WTC11 (cell line): ENCODE data around the gene ALPI.
"Not testable (repeated sequence)": the region's sequence is repeated elsewhere in the genome, so short reads cannot be mapped to it uniquely, and the experiment has no call there.

Experiments used
- RELA ChIP-seq: sonication (generic); formaldehyde crosslinking; IDR thresholded peaks from 2 replicates; pipeline ENCODE4 v1.8.1; 2022; ENCODE audit warnings: missing genetic modification reagents, mild to moderate bottlenecking, borderline replicate concordance
- TF ChIP-seq, protein P1 (sequence below): fragments of 200-600 bp; IDR thresholded peaks from 2 replicates; pipeline ENCODE4 v1.8.0; 2022; ENCODE audit warnings: antibody characterized with exemption

DNA sequence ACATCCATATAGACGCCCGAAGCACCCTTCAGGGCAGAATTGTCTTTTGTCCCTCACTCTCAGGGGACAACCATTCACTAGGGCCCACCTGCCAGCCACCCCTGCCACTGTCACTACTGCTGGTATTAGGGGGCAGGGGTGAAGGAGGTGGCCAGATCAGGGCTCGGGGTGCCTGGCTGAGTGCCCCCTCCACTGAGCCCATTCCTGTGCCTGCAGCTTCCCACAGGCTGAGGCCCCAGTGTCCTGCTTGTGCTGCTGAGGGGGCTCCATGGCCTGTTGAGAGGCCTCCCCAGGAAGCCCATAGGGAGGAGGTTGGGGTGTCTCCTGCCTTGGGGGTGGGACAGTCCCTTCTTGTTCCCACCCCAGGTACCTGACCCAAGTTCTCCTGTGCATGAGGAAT is 4.3 kb upstream of the ALPI start:
- TF ChIP-seq, protein P1, sequence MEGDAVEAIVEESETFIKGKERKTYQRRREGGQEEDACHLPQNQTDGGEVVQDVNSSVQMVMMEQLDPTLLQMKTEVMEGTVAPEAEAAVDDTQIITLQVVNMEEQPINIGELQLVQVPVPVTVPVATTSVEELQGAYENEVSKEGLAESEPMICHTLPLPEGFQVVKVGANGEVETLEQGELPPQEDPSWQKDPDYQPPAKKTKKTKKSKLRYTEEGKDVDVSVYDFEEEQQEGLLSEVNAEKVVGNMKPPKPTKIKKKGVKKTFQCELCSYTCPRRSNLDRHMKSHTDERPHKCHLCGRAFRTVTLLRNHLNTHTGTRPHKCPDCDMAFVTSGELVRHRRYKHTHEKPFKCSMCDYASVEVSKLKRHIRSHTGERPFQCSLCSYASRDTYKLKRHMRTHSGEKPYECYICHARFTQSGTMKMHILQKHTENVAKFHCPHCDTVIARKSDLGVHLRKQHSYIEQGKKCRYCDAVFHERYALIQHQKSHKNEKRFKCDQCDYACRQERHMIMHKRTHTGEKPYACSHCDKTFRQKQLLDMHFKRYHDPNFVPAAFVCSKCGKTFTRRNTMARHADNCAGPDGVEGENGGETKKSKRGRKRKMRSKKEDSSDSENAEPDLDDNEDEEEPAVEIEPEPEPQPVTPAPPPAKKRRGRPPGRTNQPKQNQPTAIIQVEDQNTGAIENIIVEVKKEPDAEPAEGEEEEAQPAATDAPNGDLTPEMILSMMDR: not testable (repeated sequence)
- not testable (repeated sequence) for TF ChIP-seq RELA
